A673 (cell line): ENCODE results near the gene MILR1. TPM values are rescaled to one million over a fixed set of nuclear protein-coding genes. Genes with fewer than 3 reads are reported as not detected.

Experiments used
- BruUV-seq: library from RNA; stranded (reverse); fragments of 400-500 nt; replicated peaks from 2 replicates; lab custom pipeline; 2021; lab: Mats Ljungman, UMichigan
- CTCF ChIA-PET: fragments of 300-600 bp; sonication (Branson Sonifier 250); formaldehyde crosslinking; loops from one replicate; lab custom pipeline; 2022; ENCODE audit warnings: antibody characterized with exemption; lab: Charles Lee
- POLR2A ChIA-PET: fragments of 300-600 bp; sonication (Branson Sonifier 250); formaldehyde crosslinking; loops from one replicate; lab custom pipeline; 2022; ENCODE audit warnings: antibody characterized with exemption; ENCODE audit not compliant: low non-redundant PET; lab: Charles Lee
- DNase-seq: peaks from one replicate; pipeline ENCODE4 v3.0.0-alpha.2; 2015; ENCODE audit warnings: low spot score
- H3K27ac ChIP-seq: fragments of 200-600 bp; sonication (generic); 2 replicates; pipeline ENCODE4 v1.5.1; 2016; ENCODE audit warnings: mixed run types, low read depth, mild to moderate bottlenecking, mixed read lengths, antibody characterized with exemption, low read length; ENCODE audit not compliant: poor library complexity, severe bottlenecking
- H3K27me3 ChIP-seq: fragments of 200-600 bp; sonication (generic); replicated peaks from 2 replicates; pipeline ENCODE4 v1.6.1; 2017; ENCODE audit warnings: mixed run types, low read depth, mild to moderate bottlenecking, mixed read lengths, antibody characterized with exemption, low read length; ENCODE audit not compliant: insufficient read depth, poor library complexity
- H3K36me3 ChIP-seq: fragments of 200-600 bp; sonication (generic); 2 replicates; pipeline ENCODE4 v1.6.1; 2016; ENCODE audit warnings: mixed run types, mild to moderate bottlenecking, mixed read lengths, antibody characterized with exemption, low read length; ENCODE audit not compliant: insufficient read depth, poor library complexity, severe bottlenecking
- H3K4me1 ChIP-seq: fragments of 200-600 bp; sonication (generic); 2 replicates; pipeline ENCODE4 v1.6.1; 2017; ENCODE audit warnings: mixed run types, mild to moderate bottlenecking, mixed read lengths, antibody characterized with exemption, low read length; ENCODE audit not compliant: insufficient read depth, poor library complexity, severe bottlenecking
- H3K4me3 ChIP-seq: fragments of 200-600 bp; sonication (generic); 2 replicates; pipeline ENCODE4 v1.5.1; 2016; ENCODE audit warnings: low read depth, mixed run types, mild to moderate bottlenecking, mixed read lengths, low read length; ENCODE audit not compliant: poor library complexity, severe bottlenecking
- H3K9me3 ChIP-seq: fragments of 200-600 bp; sonication (generic); 2 replicates; pipeline ENCODE4 v1.6.1; 2016; ENCODE audit warnings: mixed run types, low read depth, mild to moderate bottlenecking, mixed read lengths, antibody characterized with exemption, low read length; ENCODE audit not compliant: poor library complexity, severe bottlenecking
- EZH2 ChIP-seq: fragments of 200-600 bp; sonication (generic); IDR thresholded peaks from 2 replicates; pipeline ENCODE4 v1.6.1; 2017; ENCODE audit warnings: borderline replicate concordance, low read depth, mild to moderate bottlenecking, mixed read lengths, antibody characterized with exemption, low read length; ENCODE audit not compliant: poor library complexity, severe bottlenecking
- intact Hi-C: fragments of 100-400 bp; cut with micrococcal nuclease; formaldehyde crosslinking; loops from one replicate; pipeline ENCODE4 v1.10.0; 2022; ENCODE audit not compliant: unreplicated experiment
- total RNA-seq: library from RNA; stranded (reverse); gene quantifications from 2 replicates; pipeline ENCODE4 v1.2.3, GENCODE V29; 2021
- TF ChIP-seq, protein P1 (sequence below): fragments of 300-800, 200-600 bp; sonication (generic); conservative IDR thresholded peaks from 2 replicates; pipeline ENCODE4 v1.5.1; 2017; ENCODE audit warnings: low read depth, mild to moderate bottlenecking, antibody characterized with exemption, low read length, moderate library complexity, mixed read lengths

The MILR1 gene
- total RNA-seq, 1 experiment from 2014 or later = not detected

DNA sequence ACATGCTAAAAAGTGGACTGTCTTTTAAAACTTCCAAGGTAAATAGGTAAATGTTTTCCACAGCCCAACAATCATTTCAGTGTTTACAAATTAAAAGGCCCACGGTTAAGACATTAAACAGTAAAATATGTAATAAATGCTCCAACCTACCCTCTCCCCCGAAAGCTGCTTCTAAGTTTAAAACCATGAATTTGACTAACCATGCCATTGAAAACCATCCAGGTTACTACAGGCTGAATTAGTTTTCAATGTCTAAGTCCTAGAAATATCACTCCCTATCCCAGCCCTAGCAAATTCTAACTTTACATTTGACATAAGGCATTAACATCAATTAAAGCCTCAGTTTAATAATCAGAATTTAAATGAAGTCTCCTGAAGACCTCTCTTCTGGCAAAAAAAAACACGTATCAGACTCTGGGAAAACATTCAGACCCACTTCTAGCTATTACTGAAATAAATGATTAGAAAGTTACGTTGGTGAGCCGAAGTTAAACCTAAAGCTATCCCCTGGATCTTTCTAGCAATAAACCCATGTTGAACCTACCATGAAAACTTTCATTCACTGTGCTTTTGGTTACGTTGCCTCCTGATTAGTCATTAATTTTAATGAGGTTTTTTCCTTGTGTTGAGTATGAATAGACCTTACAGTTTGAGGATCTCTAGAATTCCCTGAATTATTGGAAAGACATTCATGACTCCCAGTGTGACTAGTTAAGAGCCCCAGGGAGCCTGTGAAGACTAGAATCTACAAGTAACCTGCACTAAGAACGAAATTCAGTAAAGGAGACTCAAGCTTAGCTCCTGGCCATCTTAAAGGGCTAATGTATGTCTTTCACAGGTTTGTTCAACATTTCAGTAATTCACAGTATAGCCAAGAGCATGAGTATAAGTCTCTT lies 49.6 kb downstream of the MILR1 start:
- Histone ChIP-seq H3K4me3 (no peak overlapping the region), H3K27ac (peak overlapping the region; percentile 84), H3K36me3 (peaks cover 64% of the 10 kb centered on the region), H3K27me3 (no peaks in the 10 kb centered on the region), H3K9me3 (no peaks in the 10 kb centered on the region), H3K4me1 (peaks cover 15% of the 10 kb centered on the region)
- no TSS peak for BruUV-seq
- no peak for DNase-seq
- TF ChIP-seq, protein P1, sequence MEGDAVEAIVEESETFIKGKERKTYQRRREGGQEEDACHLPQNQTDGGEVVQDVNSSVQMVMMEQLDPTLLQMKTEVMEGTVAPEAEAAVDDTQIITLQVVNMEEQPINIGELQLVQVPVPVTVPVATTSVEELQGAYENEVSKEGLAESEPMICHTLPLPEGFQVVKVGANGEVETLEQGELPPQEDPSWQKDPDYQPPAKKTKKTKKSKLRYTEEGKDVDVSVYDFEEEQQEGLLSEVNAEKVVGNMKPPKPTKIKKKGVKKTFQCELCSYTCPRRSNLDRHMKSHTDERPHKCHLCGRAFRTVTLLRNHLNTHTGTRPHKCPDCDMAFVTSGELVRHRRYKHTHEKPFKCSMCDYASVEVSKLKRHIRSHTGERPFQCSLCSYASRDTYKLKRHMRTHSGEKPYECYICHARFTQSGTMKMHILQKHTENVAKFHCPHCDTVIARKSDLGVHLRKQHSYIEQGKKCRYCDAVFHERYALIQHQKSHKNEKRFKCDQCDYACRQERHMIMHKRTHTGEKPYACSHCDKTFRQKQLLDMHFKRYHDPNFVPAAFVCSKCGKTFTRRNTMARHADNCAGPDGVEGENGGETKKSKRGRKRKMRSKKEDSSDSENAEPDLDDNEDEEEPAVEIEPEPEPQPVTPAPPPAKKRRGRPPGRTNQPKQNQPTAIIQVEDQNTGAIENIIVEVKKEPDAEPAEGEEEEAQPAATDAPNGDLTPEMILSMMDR = no peak
- TF ChIP-seq EZH2 = no peak
- POLR2A ChIA-PET = interaction anchor here (0.6 to 1.1 kb wide), 5 partner anchors 8 to 877 kb away, joined by 3 to 15 read pairs (median 3); partner anchors contain the start of gene CEP95
- intact Hi-C loops = loop anchor here (5.0 kb wide), 1 partner anchor 76 kb away; no protein-coding TSS in a partner anchor
- CTCF ChIA-PET = no interaction called here

DNA sequence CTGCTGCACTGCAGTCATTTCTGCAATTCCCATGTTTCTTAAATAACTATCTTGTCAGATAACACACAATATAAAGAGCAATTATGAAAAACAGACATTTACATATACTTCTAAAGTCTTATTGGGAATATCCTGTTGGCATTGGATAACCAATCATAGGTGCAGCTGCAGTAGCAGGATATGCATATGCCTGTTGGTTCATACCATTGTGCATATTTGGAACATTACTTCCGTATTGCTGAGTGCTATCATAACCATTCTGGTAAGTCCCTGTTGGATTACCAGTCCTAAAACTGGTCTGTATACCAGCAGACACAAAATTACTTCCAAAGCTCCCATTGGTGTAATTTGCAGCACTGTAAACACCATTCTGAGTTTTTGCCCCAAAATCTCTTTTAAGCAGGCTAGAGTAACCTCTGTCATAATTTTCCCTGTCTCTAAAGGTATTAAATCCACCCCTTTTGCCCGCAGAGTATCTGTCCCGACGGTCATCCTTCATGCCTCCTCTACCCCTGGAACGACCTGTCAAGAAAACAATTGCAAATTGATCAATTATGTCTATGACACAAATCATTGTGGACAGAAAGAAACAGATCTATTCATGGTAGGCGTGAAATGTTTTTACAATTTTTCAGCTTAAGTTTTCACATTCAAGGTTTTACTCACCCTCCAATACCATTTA lies 51.0 kb downstream of the MILR1 start:
- Histone ChIP-seq H3K27me3 (no peaks in the 10 kb centered on the region), H3K27ac (peak overlapping the region; percentile 5), H3K4me1 (peaks cover 15% of the 10 kb centered on the region), H3K36me3 (peaks cover 74% of the 10 kb centered on the region), H3K9me3 (no peaks in the 10 kb centered on the region), H3K4me3 (no peak overlapping the region)
- TF ChIP-seq EZH2 = no peak
- TF ChIP-seq, protein P1 = no peak
- intact Hi-C loops = loop anchor here (5.0 kb wide), 1 partner anchor 78 kb away; no protein-coding TSS in a partner anchor
- CTCF ChIA-PET = no interaction called here
- no peak for DNase-seq
- BruUV-seq = no TSS peak
- POLR2A ChIA-PET = interaction anchor here (0.6 kb wide), 1 partner anchor 50 kb away, joined by 3 read pairs; no protein-coding TSS in a partner anchor

DNA sequence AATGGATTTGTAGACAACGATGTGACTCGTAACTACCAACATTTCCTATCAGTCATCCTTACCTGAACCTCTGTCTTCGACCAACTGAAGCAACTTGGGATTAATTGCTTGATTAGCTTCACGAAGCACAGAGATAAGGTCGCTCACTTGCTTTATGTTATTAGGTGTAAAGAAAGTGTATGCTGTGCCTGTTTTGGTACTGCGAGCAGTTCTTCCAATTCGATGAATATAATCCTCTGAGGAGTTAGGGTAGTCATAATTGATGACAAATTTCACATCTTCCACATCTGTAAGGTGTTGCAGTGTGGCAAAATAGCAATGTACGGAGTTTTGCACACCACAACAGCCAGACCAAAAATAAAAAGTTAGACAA lies 51.6 kb downstream of the MILR1 start:
- Histone ChIP-seq H3K36me3 (peaks cover 76% of the 10 kb centered on the region), H3K27ac (peak overlapping the region; percentile 5), H3K4me1 (peaks cover 11% of the 10 kb centered on the region), H3K9me3 (no peaks in the 10 kb centered on the region), H3K27me3 (no peaks in the 10 kb centered on the region), H3K4me3 (no peak overlapping the region)
- CTCF ChIA-PET = no interaction called here
- no peak for TF ChIP-seq EZH2
- TF ChIP-seq, protein P1 = no peak
- POLR2A ChIA-PET = interaction anchor here (0.5 to 0.6 kb wide), 2 partner anchors 51 to 182 kb away, joined by 3 to 10 read pairs; no protein-coding TSS in a partner anchor
- DNase-seq = no peak
- intact Hi-C loops = no loop called here
- no TSS peak for BruUV-seq
